ENCODE data around the gene CAPN13. TPM values are rescaled to one million over a fixed set of nuclear protein-coding genes. Genes with fewer than 3 reads are reported as not detected.

The CAPN13 gene
- total and polyA plus RNA-seq, 10 of the 15 experiments (the other 5 are each of a cell fraction or from before 2014, with no cell fraction given) = 0.03 to 0.10 (median 0.06) TPM; not detected in 7

DNA sequence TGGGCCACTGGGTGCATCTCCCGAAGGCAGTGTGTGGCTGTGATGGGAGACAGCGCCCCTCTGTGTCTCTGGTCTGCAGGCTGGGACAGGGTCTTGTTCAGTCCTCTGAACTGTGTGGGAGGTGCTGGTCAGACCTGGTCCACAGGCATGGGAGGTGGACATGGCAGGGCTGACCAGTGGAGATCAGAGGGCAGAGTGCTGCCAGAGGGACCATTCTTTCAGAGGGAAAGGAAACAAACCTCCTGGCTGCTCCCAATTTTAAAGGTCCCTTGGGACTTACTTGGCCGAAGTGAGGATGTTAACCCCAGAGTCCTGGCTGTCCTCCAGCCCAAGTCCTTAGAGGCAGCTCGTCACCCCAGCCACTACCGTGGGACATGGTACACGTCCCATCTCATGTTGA is 4.0 kb downstream of the CAPN13 start:
- no peak for ATAC-seq
- in situ Hi-C loops (cut with MboI) = no loop called here
- SMC1A ChIA-PET (ENCODE audit: uncharacterized antibody, unreplicated experiment) = no interaction called here

More for the DNA sequence above, 4.0 kb downstream of the CAPN13 start:
- no peak for TF ChIP-seq NFYB (IDR thresholded peaks at IDR 0.05; ENCODE audit: insufficient read depth, low read depth, low read length)
- no peak for TF ChIP-seq MXI1 (IDR thresholded peaks at IDR 0.05; ENCODE audit: low read depth, low read length)
- TF ChIP-seq NFXL1 (IDR thresholded peaks at IDR 0.05; ENCODE audit: borderline replicate concordance) = no peak
- TF ChIP-seq PAX8 (IDR thresholded peaks at IDR 0.05) = no peak
- TF ChIP-seq IRF4 (IDR thresholded peaks at IDR 0.05; ENCODE audit: low read depth, low read length) = no peak
- TF ChIP-seq, protein P1, sequence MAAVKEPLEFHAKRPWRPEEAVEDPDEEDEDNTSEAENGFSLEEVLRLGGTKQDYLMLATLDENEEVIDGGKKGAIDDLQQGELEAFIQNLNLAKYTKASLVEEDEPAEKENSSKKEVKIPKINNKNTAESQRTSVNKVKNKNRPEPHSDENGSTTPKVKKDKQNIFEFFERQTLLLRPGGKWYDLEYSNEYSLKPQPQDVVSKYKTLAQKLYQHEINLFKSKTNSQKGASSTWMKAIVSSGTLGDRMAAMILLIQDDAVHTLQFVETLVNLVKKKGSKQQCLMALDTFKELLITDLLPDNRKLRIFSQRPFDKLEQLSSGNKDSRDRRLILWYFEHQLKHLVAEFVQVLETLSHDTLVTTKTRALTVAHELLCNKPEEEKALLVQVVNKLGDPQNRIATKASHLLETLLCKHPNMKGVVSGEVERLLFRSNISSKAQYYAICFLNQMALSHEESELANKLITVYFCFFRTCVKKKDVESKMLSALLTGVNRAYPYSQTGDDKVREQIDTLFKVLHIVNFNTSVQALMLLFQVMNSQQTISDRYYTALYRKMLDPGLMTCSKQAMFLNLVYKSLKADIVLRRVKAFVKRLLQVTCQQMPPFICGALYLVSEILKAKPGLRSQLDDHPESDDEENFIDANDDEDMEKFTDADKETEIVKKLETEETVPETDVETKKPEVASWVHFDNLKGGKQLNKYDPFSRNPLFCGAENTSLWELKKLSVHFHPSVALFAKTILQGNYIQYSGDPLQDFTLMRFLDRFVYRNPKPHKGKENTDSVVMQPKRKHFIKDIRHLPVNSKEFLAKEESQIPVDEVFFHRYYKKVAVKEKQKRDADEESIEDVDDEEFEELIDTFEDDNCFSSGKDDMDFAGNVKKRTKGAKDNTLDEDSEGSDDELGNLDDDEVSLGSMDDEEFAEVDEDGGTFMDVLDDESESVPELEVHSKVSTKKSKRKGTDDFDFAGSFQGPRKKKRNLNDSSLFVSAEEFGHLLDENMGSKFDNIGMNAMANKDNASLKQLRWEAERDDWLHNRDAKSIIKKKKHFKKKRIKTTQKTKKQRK (IDR thresholded peaks at IDR 0.05; ENCODE audit: low read depth, low read length) = no peak
- no peaks in the 10 kb centered on the region for H4K20me1 ChIP-seq (ENCODE audit: control insufficient read depth, insufficient read depth)
- H3K4me1 ChIP-seq (ENCODE audit: control insufficient read depth, insufficient read depth, low read length) = no peaks in the 10 kb centered on the region
- DNase-seq (ENCODE audit: low read depth, low spot score) (no peak), FAIRE-seq (no peak)
- BruUV-seq (replicated peaks) = no TSS peak
- ChIA-PET POLR2A (no interaction called here), RAD21 (ENCODE audit: unreplicated experiment) (no interaction called here), CTCF (interaction anchor here (1.2 kb wide), 1 partner anchor 367 kb away, joined by 3 read pairs; no protein-coding TSS in a partner anchor)
- H3K27ac ChIP-seq (ENCODE audit: control insufficient read depth, insufficient read depth) = no peak overlapping the region
- no peaks in the 10 kb centered on the region for H3K9me3 ChIP-seq (replicated peaks; ENCODE audit: control insufficient read depth, insufficient read depth, low read length)
- peaks cover 0 to 2% of the 10 kb centered on the region in 2 experiments; a peak in 2 of 4 replicates for H3K27me3 ChIP-seq (replicated peaks in 1 of 2; ENCODE audit: control insufficient read depth in 2 of 2, insufficient read depth in 2 of 2, low read length in 1 of 2)
- no peak overlapping the region for H3K4me3 ChIP-seq
- H3K4me2 ChIP-seq (ENCODE audit: control insufficient read depth, insufficient read depth) = no peak overlapping the region
- no peaks in the 10 kb centered on the region for H3K79me2 ChIP-seq (ENCODE audit: control insufficient read depth, insufficient read depth, low read length)
- WGBS (ENCODE audit: insufficient coverage, insufficient replicate concordance, low lambda C conversion rate, missing lambda C conversion rate) = 13% methylated on average over 6 of the region's 6 CpGs
- no peak overlapping the region for H3K9ac ChIP-seq (ENCODE audit: control insufficient read depth, insufficient read depth, low read length)
- H2AFZ ChIP-seq (ENCODE audit: control insufficient read depth, low read depth, low read length) = no peak overlapping the region
- H3K36me3 ChIP-seq (ENCODE audit: control insufficient read depth in 2 of 2, insufficient read depth in 2 of 2, low read length in 1 of 2) = no peaks in the 10 kb centered on the region
- intact Hi-C loops (cut with micrococcal nuclease; ENCODE audit: unreplicated experiment) = no loop called here

Measured in GM12878 (cell line).